M059J (cell line): Measurements from ENCODE around the gene IL34. TPM values are rescaled to one million over a fixed set of nuclear protein-coding genes. Genes with fewer than 3 reads are reported as not detected.
"Not testable (repeated sequence)": the region's sequence is repeated elsewhere in the genome, so short reads cannot be mapped to it uniquely, and the experiment has no call there.

ENCODE experiments used
- DNase-seq: peaks from one replicate; pipeline ENCODE4 v3.0.0-alpha.2; 2012; ENCODE audit warnings: low read depth
- total RNA-seq: library from RNA; depleted of rRNA; stranded (reverse); fragments of >200 nt; shearing (Covaris generic); gene quantifications from 2 replicates; pipeline ENCODE4 v1.2.3, GENCODE V29; 2014

Gene IL34
- total RNA-seq, 1 experiment from 2014 or later, result 0.86 TPM

DNA sequence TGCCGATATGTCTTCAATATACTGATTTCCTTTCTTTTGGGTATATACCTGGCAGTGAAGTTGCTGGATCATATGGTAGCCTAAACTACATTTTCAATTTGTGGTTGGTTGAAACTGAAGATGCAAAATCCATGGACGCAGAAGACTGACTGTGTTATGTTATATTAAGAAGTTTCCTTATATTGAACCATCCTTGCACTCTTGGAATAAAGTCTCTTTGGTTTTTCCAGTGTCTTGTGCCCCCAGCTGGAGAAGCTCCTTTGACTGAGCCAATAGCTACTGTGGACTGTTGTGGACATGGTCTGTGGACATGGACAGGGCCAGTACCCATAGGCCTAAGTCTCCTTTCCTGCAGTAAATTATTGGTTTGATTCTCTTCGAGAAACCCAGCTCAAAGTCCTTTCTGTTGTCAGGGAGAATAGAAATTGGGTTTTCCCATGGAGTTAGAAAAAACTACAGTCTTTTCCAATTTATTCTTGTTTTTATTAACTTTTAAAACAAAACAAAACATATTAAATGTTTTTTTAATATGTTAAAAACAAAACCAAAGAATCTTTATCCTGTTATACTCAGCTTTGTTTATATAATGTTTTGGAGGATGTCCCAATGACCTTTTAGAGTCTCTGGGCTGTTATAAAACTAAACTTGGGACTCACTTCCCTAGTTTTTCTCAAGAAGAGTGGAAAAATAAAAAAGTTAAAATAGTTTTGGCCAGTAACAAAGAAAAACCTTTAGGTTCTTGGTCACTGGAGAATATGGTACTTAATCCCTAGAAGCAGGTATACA, 15.2 kb upstream of the IL34 start:
- DNase-seq, result no peak

- DNase-seq, result no peak
Measured at GRCh38 chr16:70632273-70632672, 14.1 kb upstream of the IL34 start.

DNA sequence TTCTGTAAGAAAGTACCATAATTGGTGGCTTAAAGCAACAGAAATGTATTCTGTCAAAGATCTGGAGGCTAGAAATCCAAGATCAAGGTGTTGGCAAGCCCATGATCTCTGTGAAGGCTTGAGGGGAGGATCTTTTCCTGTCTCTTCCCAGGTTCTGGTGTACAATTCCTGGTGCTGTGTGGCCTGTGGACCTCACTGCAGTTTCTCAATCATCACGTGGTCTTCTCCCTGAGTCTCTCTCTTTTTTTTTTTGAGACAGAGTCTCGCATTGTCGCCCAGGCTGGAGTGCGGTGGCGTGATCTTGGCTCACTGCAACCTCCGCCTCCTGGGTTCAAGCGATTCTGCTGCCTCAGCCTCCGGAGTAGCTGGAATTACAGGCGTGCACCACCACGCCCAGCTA, 12.7 kb upstream of the IL34 start:
- not testable (repeated sequence) for DNase-seq

DNA sequence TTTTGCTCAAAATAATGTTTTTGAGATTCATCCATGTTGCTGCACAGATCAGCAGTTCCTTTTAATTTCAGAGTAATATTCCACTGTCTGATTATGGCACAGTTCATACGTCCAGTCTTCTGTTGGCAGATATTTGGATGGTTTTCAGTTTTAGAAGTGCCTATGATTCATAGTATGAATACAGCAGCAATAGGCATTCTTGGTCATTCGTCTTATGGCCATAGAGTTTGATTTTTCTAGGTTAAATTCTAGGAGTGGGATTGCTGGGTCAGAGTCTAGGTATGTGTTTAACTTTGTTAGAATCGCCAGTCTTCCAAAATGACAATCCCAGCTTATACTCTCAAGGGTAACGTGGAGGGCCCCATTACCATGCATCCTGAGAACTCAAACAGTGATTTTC, 11.5 kb upstream of the IL34 start:
- peak; percentile 25 for DNase-seq

GRCh38 chr16:70635336-70636016, 10.9 kb upstream of the IL34 start:
- DNase-seq, result peak; percentile 61

DNA sequence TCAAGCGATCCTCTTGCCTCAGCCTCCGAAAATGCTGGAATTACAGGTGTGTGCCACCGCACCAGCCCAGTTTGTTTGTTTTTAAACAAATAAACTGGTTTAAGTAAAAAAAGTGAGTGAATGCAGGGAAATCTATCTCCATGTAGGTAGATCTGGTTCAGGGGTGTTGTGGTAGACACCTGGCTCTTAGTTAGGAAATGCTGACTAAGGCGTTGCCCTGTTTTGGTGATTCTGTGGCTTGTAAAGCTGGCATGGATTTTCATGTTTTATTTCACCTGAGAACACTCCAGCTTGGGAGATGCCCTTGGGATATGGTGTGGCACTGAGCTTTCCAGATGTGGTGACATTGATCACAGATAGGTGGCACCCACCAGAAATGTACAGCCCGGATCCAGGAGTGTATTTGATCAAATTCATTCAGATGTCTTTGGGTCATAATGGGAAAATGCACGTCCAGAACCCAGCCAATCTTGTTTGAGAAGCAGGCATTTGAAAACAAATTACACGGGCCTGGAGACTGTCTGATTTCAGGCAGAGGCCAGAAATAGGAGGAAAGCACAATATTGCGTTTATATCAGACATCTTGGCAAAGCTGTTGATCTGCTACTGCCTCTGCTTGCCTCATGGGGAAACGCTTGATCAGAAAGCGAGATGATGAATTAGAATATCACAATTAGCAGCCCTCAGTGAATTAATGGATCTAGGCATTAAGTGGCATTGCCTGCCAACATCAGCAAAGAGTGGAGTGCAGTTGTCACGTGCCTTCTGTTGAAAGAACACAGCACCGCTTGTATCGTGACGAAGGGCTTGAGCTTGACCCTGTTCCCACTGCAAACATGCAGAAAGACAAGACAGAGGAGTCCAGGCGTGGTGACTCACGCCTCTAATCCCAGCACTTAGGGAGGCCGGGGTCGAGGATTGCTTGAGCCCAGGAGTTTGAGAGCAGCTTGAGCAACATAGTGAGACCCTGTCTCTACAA, 7.3 kb upstream of the IL34 start:
- peak; percentile 48 for DNase-seq

DNA sequence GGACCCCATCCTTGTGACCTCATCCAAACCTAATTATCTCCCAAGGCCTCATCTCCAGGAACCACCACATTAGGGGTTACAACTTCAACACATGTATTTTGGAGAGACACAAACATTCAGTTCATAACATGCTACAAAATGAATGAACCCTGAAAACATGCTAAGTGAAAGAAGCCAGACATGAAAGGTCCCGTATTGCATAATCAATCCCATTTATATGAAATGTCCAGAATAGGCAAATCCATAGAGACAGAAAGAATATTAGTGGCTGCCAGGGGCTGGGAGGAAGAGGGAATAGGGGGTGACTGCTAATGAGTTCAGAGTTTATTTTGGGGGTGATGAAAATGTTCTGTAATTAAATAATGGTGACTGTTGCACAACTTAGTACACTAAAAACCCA, 3.7 kb upstream of the IL34 start:
- no peak for DNase-seq

- DNase-seq, result not testable (repeated sequence)
Measured at GRCh38 chr16:70643264-70643663, 3.1 kb upstream of the IL34 start.

DNA sequence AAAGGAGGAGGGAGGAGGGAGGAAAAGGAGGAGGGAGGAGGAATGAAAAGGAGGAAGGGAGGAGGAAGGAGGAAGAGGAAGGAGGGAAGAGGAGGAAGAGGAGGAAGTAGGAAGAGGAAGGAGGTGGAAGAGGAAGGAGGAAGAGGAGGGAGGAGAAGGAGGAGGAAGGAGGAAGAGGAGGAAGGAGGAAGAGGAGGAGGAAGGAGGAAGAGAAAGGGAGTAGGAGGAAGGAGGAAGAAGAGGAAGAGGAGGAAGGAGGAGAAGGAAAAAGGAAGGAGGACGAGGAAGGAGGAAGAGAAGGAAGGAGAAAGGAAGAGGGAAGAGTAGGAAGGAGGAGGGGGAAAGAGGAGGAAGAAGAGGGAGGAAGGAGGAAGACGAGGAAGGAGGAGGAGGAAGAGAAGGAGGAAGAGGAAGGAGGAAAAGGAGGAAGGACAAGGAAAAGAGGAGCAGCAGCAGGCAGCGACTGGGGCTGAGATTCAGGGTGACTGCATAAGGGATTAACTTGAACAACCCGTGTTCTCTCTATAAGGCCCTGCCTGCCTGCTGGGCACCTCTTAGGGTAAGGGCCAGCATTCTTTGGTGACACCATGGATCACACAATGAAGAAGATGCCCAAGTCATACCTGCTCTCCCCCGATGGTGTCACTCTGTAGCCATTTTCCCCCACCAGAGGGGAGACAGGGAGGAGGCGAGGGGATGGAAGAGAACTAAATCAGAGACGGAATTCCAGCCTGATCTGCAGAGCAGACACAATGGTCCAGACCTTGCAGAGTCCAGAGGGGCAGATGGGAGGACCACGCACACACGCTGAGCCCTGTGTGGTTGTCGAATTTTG, 1.4 kb upstream of the IL34 start:
- no peak for DNase-seq

GRCh38 chr16:70647441-70648359, 1.3 kb downstream of the IL34 start:
- no peak for DNase-seq

DNA sequence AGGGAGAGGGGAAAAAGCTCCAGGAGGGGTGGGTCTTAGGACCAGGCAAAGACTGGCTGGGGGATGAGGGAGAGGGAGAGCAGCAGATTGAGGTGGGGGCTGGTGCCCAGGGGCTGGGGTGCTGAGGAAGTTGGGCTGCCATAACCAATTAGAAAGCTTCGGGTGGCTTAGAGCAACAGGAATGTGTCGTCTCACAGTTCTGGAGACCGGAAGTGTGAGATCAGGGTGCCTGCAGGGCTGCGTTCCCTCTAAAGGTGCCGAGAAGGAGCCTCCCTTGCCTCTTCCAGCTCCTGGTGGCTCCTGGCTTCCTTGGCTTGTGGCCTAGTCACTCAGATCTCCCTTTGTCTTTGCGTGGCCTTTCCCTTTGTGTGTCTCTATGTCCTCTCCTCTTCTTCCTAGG, 2.2 kb downstream of the IL34 start:
- no peak for DNase-seq

- peak; percentile 56 for DNase-seq
Measured at GRCh38 chr16:70649300-70649699, 2.9 kb downstream of the IL34 start.

GRCh38 chr16:70650216-70650615, 3.9 kb downstream of the IL34 start:
- no peak for DNase-seq

DNA sequence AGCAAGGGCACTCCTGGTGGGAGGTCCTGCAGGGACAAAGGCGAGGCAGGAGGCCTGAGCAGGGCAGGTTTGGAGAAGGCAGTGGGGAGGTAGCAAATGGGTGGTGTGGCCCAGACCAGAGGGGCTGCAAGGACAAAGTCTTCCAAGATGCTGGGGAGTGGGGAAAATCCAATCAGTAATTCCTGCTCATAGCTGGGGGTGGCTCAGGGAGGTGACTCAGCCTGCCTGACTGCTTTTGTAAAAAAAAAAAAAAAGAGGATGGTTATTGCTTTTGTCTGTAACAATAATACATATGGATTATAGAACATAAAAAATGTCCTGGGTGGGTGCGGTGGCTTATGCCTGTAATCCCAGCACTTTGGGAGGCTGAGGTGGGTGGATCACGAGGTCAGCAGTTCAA, 5.2 kb downstream of the IL34 start:
- no peak for DNase-seq

GRCh38 chr16:70652322-70652721, 6.0 kb downstream of the IL34 start:
- DNase-seq, result no peak

- DNase-seq, result no peak
Measured at GRCh38 chr16:70653406-70653805, 7.0 kb downstream of the IL34 start.

DNA sequence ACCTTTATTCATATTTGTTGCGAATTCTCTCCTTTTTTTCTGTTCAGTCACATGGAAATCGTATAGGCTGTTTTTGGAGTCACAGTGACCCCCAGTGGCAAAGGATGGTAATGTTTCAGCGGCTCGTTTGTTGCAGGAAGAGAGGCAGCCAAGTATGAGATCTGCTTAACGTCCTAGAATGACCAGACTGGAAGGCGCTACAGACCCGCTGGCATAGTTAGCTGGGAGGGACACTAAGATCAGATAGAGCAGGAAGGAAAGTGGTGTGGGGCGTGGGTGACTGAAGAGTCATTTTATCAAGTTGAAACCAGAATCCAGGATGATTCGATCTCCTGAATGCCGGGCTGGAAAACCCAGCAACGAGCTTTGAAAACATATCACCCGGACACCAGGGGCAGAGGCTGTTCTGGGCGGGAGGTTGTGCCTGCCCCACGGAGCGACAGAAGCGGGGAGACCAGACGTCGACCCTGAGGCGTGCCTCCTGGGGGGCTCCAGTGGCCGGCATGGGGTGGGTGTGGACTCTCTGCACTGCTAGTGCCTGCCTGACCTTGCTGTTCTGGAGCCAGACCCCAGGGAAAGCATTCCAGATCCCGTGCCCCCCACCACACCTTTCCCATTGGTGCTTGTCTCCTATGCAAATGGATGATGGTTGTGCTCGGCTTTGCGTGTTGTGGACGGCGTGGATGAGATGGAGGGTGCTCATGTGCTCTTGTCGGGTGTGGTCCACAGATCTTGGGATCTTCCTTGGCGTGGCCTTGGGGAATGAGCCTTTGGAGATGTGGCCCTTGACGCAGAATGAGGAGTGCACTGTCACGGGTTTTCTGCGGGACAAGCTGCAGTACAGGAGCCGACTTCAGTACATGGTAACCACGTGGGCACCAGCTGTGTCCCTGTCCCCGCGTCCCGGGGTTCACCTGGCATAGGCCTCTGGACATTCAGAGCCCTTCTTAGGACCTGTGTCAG, 7.7 kb downstream of the IL34 start:
- DNase-seq, result peak; percentile 84

DNA sequence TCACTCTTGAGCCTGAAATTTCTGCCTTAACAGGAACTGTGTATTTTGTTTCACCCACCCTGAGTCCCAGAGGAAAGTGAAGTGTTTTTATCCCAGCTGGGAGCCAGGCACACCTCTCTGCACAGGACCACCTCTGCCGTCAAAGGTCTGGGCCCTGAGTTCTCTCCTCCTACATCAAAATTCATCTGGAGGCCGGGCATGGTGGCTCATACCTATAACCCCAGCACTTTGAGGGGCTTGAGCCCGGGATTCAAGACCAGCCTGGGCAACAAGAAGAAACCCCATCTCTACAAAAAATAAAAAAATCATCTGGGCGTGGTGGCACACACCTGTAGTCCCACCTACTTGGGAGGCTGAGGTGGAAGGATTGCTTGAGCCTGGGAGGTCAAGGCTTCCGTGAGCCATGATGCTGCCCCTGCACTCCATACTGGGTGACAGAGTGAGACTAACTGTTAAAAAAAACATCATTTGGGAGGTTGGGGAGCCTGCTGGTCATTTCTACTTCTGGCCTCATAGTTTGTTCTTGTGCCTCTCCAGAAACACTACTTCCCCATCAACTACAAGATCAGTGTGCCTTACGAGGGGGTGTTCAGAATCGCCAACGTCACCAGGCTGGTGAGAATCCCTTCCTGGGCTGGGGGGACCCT, 9.8 kb downstream of the IL34 start:
- no peak for DNase-seq
